HepG2 (cell line): ENCODE measurements around the gene FRMD4A. TPM values are rescaled to one million over a fixed set of nuclear protein-coding genes. Genes with fewer than 3 reads are reported as not detected.

Experiments
- ATAC-seq: fragments of 200-7000 bp; cut with Tn5 transposase; 3 replicates; pipeline ENCODE4 v1.9.1; 2020; ENCODE audit warnings: mild to moderate bottlenecking, moderate library complexity
- BruUV-seq: library from RNA; stranded (reverse); fragments of 400-500 nt; replicated peaks from 2 replicates; lab custom pipeline; 2021; lab: Mats Ljungman, UMichigan
- CTCF ChIA-PET: fragments of 300-600 bp; formaldehyde crosslinking; extraction: SDS; loops from one replicate; lab custom pipeline; 2021; ENCODE audit warnings: low total read pairs, inconsistent platforms, low intra/inter-chr PET ratio; lab: Yijun Ruan, JAX
- POLR2A ChIA-PET: fragments of 350-600 bp; sonication (Branson Sonifier 250); formaldehyde crosslinking; loops from one replicate; lab custom pipeline; 2020; ENCODE audit warnings: antibody characterized with exemption, inconsistent platforms; lab: Yijun Ruan, JAX
- DNase-seq: peaks from one replicate; pipeline ENCODE4 v3.0.0-alpha.2; 2015; ENCODE audit warnings: low spot score
- FAIRE-seq: peaks from 3 replicates; lab custom pipeline; 2011; peaks lifted over from hg19 to GRCh38; lab: Jason Lieb, UNC
- H2AFZ ChIP-seq: one replicate; pipeline ENCODE4 v1.6.1; 2011; ENCODE audit warnings: low read length, inconsistent platforms
- H3K27ac ChIP-seq: fragments of 300-600 bp; 3 replicates; pipeline ENCODE4 v1.8.0; 2011; ENCODE audit warnings: mixed run types, mild to moderate bottlenecking, mixed read lengths, low read length, inconsistent platforms; ENCODE audit not compliant: insufficient read depth; ENCODE audit errors: extremely low read length
- H3K27me3 ChIP-seq, 2 experiments: fragments of 200-600 bp in 1 of 2; 2 replicates in 1 of 2; 3 replicates in 1 of 2; pipeline versions ENCODE4 v1.6.0 to v1.8.0; 2011; ENCODE audit warnings: low read length in 2 of 2, mild to moderate bottlenecking in 2 of 2, moderate library complexity in 2 of 2, inconsistent platforms in 1 of 2; ENCODE audit not compliant: insufficient read depth in 2 of 2, control insufficient read depth in 1 of 2
- H3K36me3 ChIP-seq, 2 experiments: fragments of 200-600 bp in 1 of 2; replicated peaks in 1 of 2; 2 replicates in 1 of 2; 3 replicates in 1 of 2; pipeline versions ENCODE4 v1.5.1 to v1.8.0; 2011; ENCODE audit warnings: low read length in 2 of 2, inconsistent platforms in 1 of 2; ENCODE audit not compliant: insufficient read depth in 2 of 2, control insufficient read depth in 1 of 2
- H3K4me1 ChIP-seq: 2 replicates; pipeline ENCODE4 v1.5.1; 2012; ENCODE audit warnings: low read length, inconsistent platforms; ENCODE audit not compliant: insufficient read depth
- H3K4me2 ChIP-seq: 2 replicates; pipeline ENCODE4 v1.6.0; 2011; ENCODE audit warnings: low read depth, low read length, inconsistent platforms
- H3K4me3 ChIP-seq, 3 experiments: fragments of 200-600 bp in 1 of 3; sonication (generic), shearing (Covaris generic) in 1 of 3; replicated peaks in 1 of 3; 2 replicates each; pipeline ENCODE4 v1.5.1; 2011 to 2016; ENCODE audit warnings: low read length in 3 of 3, inconsistent platforms in 2 of 3, low read depth in 2 of 3, mild to moderate bottlenecking in 2 of 3, control low read depth in 1 of 3, mixed read lengths in 1 of 3; ENCODE audit not compliant: insufficient read depth in 1 of 3
- H3K79me2 ChIP-seq: one replicate; pipeline ENCODE4 v1.6.1; 2011; ENCODE audit warnings: low read length, inconsistent platforms; ENCODE audit not compliant: insufficient read depth
- H3K9ac ChIP-seq: 2 replicates; pipeline ENCODE4 v1.6.0; 2011; ENCODE audit warnings: mild to moderate bottlenecking, low read depth, low read length, inconsistent platforms; ENCODE audit not compliant: insufficient read depth
- H3K9me3 ChIP-seq: 2 replicates; pipeline ENCODE4 v1.5.1; 2012; ENCODE audit warnings: mild to moderate bottlenecking, low read length
- H4K20me1 ChIP-seq: 2 replicates; pipeline ENCODE4 v1.6.0; 2011; ENCODE audit warnings: inconsistent platforms, mild to moderate bottlenecking, low read length, moderate library complexity; ENCODE audit not compliant: insufficient read depth
- ARNT2 ChIP-seq: sonication (generic); formaldehyde crosslinking; IDR thresholded peaks from 2 replicates; pipeline ENCODE4 v1.8.0; 2022; ENCODE audit warnings: mild to moderate bottlenecking, low read depth, missing genetic modification reagents, moderate library complexity
- FOXA1 ChIP-seq, 2 experiments: fragments of 450-650 bp in 1 of 2; sonication (generic) in 1 of 2; formaldehyde crosslinking in 1 of 2; IDR thresholded peaks; 2 replicates each; pipeline versions ENCODE4 v1.4.0 to v1.6.1; 2016 to 2020; ENCODE audit warnings: missing genetic modification reagents in 1 of 2
- HIC2 ChIP-seq: sonication (generic); formaldehyde crosslinking; IDR thresholded peaks from 2 replicates; pipeline ENCODE4 v1.9.0; 2022; ENCODE audit warnings: low read depth, missing genetic modification reagents
- KAT7 ChIP-seq: IDR thresholded peaks from 2 replicates; pipeline ENCODE4 v1.6.1; 2018; ENCODE audit warnings: borderline replicate concordance, missing compliant biosample characterization
- KAT8 ChIP-seq: IDR thresholded peaks from 2 replicates; pipeline ENCODE4 v1.6.1; 2016; ENCODE audit warnings: missing genetic modification reagents, missing compliant biosample characterization
- KDM3A ChIP-seq: IDR thresholded peaks from 2 replicates; pipeline ENCODE4 v1.6.1; 2018; ENCODE audit warnings: low read depth, missing compliant biosample characterization
- RFXAP ChIP-seq: sonication (generic); formaldehyde crosslinking; IDR thresholded peaks from 2 replicates; pipeline ENCODE4 v1.4.0; 2020; ENCODE audit warnings: missing genetic modification reagents, borderline replicate concordance
- ZFYVE20 ChIP-seq: sonication (generic); formaldehyde crosslinking; IDR thresholded peaks from 2 replicates; pipeline ENCODE4 v1.8.0; 2023; ENCODE audit warnings: low read depth, mild to moderate bottlenecking, moderate library complexity, missing genetic modification reagents, borderline replicate concordance
- ZNF350 ChIP-seq: sonication (generic); formaldehyde crosslinking; IDR thresholded peaks from 2 replicates; pipeline ENCODE4 v1.4.0; 2020; ENCODE audit warnings: mild to moderate bottlenecking, low read depth, missing genetic modification reagents, borderline replicate concordance
- ZSCAN31 ChIP-seq: sonication (generic); formaldehyde crosslinking; IDR thresholded peaks from 2 replicates; pipeline ENCODE4 v1.5.0; 2020; ENCODE audit warnings: low read depth, mild to moderate bottlenecking, missing genetic modification reagents
- ZSCAN9 ChIP-seq: IDR thresholded peaks from 2 replicates; pipeline ENCODE4 v1.6.1; 2016; ENCODE audit warnings: borderline replicate concordance
- ZUFSP ChIP-seq: sonication (generic); formaldehyde crosslinking; IDR thresholded peaks from 2 replicates; pipeline ENCODE4 v1.9.0; 2021; ENCODE audit warnings: missing genetic modification reagents, mild to moderate bottlenecking, borderline replicate concordance
- WGBS: methylation state at CpG from one replicate; pipeline ENCODE4 v1.1.6; 2017; ENCODE audit warnings: low lambda C conversion rate; 5-methylcytosine and 5-hydroxymethylcytosine counted together
- in situ Hi-C: cut with HindIII; loops from 2 replicates; pipeline ENCODE4 v1.10.0; 2017; ENCODE audit warnings: low pct_unique_long_range_greater_than_20kb; ENCODE audit not compliant: extremely low pct_ligation_motif_present
- intact Hi-C: fragments of 100-400 bp; cut with micrococcal nuclease; formaldehyde crosslinking; loops from one replicate; pipeline ENCODE4 v1.10.0; 2022; ENCODE audit not compliant: unreplicated experiment
- polyA plus RNA-seq, 8 experiments: library from polyadenylated mRNA; depleted of rRNA in 3 of 8; stranded (reverse) in 7 of 8; unstranded in 1 of 8; fragments of >200 nt; fragmentation: Illumina TruSeq in 4 of 8; extraction: Trizol in 4 of 8; gene quantifications; 2 replicates each; pipeline versions ENCODE4 v1.2.1 to v1.2.3, GENCODE V29; 2011 to 2016; ENCODE audit warnings: low read depth in 4 of 8, missing spikeins in 1 of 8, mixed read lengths in 1 of 8; ENCODE audit not compliant: insufficient read depth in 1 of 8
- total RNA-seq, 5 experiments: library from RNA; depleted of rRNA; stranded (reverse); fragments of >200 nt; fragmentation: Illumina TruSeq; extraction: Trizol; gene quantifications; 2 replicates each; pipeline ENCODE4 v1.2.3, GENCODE V29; 2016; ENCODE audit warnings: low read depth in 1 of 5
- TF ChIP-seq, protein P1 (sequence below): IDR thresholded peaks from 2 replicates; pipeline ENCODE4 v1.6.1; 2016; ENCODE audit warnings: low read depth, borderline replicate concordance

FRMD4A gene
- total and polyA plus RNA-seq, 2 of the 13 experiments (the other 11 are each of a cell fraction or from before 2014, with no cell fraction given): 0.09 to 0.26 TPM

- TF ChIP-seq ZFYVE20 (CRISPR knock-in tag) (no peak), KAT7 (CRISPR knock-in tag) (no peak)
Measured at GRCh38 chr10:13810568-13810967, 520.2 kb downstream of the FRMD4A start (continued).

DNA sequence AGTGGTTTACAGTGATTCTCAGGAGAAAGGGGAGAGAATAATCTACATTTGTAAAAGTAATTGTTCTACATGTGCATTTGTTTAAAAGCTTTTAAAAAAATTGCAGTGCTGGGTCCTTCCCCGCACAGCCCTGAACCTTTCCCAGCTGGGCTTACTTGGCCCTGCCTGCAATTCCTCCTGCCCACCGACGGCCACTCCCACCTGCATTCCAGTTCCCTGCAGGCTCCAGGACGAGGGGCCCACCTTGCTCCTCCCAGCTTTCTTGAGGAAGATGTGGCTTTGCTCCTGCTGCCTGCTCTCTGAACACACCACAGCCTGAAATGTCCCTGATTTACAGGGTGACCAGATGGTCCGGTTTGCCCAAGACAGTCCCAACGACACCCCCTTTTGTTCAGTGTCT, 521.3 kb downstream of the FRMD4A start:
- CTCF ChIA-PET: no interaction called here
- Histone ChIP-seq H3K36me3 (no peaks in the 10 kb centered on the region), H3K4me2 (no peak overlapping the region), H3K4me1 (no peaks in the 10 kb centered on the region), H3K79me2 (no peaks in the 10 kb centered on the region), H3K27ac (no peak overlapping the region), H3K9me3 (no peaks in the 10 kb centered on the region), H3K9ac (no peak overlapping the region), H3K27me3 (peaks cover 0 to 16% of the 10 kb centered on the region in 2 experiments; a peak in 1 of 5 replicates), H4K20me1 (no peaks in the 10 kb centered on the region), H2AFZ (no peak overlapping the region), H3K4me3 (no peak overlapping the region)
- DNase-seq (no peak), ATAC-seq (no peak), FAIRE-seq (no peak)
- intact Hi-C loops (no loop called here), in situ Hi-C loops (no loop called here)
- no peak for TF ChIP-seq ARNT2
- no peak for TF ChIP-seq ZSCAN31 (CRISPR knock-in tag)
- TF ChIP-seq KAT8 (CRISPR knock-in tag): no peak
- TF ChIP-seq KDM3A: no peak
- no peak for TF ChIP-seq ZSCAN9 (CRISPR knock-in tag)
- no peak for TF ChIP-seq RFXAP (CRISPR knock-in tag)
- TF ChIP-seq ZNF350 (CRISPR knock-in tag): no peak
- TF ChIP-seq, protein P1, sequence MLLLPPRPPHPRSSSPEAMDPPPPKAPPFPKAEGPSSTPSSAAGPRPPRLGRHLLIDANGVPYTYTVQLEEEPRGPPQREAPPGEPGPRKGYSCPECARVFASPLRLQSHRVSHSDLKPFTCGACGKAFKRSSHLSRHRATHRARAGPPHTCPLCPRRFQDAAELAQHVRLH (CRISPR knock-in tag): no peak
- TF ChIP-seq FOXA1 (IDR thresholded peaks at IDR 0.05): no peak
- TF ChIP-seq FOXA1 (CRISPR knock-in tag; IDR thresholded peaks at IDR 0.05): no peak
- TF ChIP-seq ZUFSP (CRISPR knock-in tag): no peak
- TF ChIP-seq HIC2: no peak
- 2% methylated on average over 6 of the region's 6 CpGs for WGBS
- POLR2A ChIA-PET: no interaction called here
- BruUV-seq: no TSS peak
